Raji (cell line): ENCODE data around the gene MCIDAS.

Source experiments
- POLR2A ChIP-seq: IDR thresholded peaks from 2 replicates; pipeline ENCODE4 v1.6.1; 2011; ENCODE audit warnings: low read depth, low read length, control low read depth; ENCODE audit not compliant: insufficient read depth

The MCIDAS gene

DNA sequence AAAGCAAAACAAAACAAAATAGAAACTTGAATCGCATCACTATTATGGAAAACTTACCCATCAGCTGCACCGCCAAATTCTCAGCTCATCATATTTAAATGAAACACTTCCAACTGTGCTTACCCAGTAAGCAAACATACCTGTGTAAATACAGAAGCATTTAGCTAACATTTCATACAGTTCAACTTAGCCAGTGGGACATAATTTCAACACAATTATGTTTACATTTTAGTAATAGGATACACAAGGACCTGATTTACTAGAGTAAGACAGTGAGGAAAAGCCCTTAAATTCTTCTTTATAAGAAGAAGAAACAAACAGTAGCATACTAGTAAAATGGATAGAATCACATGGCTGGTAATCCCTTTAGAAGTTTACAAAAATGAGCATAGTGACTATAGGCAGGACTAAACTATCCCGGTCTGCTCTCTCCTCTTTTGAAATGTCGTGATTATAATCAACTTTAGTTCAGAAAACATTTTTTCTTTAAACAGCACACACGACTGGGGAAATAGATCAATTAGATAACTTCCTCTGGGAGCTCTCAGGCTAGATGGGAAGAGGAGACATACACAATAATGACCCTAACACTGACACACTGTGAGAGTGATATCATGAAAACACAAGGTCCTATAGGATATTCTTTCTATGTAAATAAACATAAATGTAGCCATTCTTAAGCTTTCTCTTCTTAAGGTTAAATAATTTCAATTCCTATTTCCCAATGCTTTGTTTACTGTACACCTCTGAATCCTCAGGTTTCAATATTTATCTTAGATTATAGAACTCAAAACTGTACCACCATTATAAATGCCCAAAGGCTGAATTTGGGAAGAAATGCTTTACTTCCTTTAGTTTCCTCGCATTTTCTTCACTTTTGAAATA, 38.2 kb downstream of the MCIDAS start:
- no peak for TF ChIP-seq POLR2A

DNA sequence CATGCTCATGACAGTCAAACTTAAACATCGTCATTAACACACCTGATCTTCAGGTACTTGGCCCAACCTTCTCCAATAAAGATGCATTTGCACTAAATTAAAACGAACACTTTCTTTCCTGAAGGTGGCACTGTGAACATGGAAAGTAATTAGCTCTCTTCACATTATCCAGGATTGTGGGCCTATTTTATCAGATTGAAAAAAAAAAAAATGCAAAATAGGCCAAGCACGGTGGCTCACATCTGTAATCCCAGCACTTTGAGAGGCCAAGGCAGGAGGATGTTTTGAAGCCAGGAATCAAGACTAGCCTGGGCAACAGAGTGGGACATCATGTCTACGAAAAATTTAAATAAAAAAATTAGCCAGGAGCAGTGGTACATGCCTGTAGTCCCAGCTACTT, 39.7 kb downstream of the MCIDAS start:
- TF ChIP-seq POLR2A: no peak

DNA sequence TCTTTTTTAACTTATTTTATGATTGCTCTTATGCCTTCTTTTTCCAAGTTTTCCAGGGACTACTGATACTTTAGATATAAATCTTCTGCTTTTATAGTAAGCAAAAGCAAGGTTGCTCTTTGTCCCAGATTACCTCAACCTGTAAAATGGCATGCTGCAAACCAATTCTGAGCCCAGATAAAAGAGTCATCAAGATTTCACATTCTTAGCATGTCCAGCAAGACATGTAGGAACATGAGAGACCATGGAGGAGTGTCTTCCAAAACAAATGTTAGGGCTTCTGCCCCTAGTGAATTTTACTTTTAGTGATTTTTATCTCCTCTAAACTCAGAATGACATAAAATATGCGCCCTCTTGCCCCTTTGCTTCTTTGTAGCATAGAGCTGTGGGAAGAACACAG, 47.1 kb downstream of the MCIDAS start:
- no peak for TF ChIP-seq POLR2A

DNA sequence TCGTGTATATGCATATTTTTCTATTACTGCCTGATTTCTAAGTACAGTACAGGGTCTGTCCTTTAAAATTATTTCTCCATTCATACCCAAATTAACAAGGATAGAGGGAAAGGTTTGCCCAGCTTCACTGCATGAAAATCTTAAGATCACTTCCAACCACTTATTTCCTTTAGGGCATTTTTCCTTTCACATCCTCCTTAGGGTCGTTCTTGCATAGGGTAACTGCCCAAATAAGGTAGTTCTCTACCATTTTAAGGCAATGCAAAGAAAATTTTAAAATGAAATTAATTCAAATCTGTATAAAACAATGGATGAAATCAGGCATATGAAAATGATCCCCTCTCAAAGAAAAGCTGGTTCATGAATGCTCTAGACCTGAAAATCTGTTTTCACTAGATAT, 50.0 kb downstream of the MCIDAS start:
- no peak for TF ChIP-seq POLR2A

DNA sequence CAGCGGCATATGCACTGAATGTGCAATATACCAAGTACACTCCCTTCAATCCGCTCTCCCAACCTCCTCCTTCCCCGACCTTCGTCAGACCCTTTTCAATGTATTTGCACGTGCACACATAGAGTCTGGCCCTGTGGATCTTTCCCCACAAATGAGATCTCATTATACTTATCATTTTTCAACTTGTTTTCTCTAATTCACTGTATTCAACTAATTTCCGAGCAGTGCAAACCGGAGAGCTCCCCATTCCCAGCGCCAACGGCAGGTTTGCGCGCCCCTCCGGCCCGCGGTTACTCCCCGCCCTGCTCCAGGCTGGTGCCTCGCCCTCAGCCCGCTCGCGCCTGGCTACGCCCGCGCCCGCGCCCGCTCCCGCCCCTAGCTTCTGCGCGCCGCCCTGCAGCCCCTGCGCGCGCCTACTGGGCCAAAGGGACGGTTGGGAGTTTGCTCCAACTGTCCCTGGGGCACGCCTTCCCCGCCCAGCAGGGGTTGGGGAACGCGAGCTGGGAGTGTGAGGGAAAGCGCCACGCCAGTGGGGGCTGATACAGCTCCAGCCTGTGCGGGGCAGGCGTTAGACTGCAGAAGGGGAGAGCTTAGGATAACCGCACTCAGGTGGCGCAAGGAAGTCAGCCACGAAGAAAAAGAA, 50.8 kb downstream of the MCIDAS start:
- no peak for TF ChIP-seq POLR2A

DNA sequence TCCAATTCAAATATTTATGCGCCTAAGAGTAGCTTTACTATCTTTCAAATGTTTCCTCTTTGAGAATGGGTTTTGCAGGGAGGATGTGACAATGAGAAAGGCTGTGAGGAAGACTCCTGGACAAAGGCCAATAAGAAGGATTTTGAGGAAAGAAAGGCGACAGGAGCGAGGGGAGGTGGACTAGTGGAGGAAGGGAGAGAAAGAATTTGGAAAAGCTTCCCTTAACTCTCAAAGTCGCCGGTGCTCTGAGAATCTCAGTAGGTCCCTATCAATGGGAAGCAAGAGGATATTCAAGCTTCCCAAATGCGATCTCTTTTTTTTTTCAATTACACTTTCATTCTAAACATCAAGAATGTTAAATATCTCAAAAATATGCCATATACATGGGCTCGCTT, 51.3 kb downstream of the MCIDAS start:
- TF ChIP-seq POLR2A: no peak

DNA sequence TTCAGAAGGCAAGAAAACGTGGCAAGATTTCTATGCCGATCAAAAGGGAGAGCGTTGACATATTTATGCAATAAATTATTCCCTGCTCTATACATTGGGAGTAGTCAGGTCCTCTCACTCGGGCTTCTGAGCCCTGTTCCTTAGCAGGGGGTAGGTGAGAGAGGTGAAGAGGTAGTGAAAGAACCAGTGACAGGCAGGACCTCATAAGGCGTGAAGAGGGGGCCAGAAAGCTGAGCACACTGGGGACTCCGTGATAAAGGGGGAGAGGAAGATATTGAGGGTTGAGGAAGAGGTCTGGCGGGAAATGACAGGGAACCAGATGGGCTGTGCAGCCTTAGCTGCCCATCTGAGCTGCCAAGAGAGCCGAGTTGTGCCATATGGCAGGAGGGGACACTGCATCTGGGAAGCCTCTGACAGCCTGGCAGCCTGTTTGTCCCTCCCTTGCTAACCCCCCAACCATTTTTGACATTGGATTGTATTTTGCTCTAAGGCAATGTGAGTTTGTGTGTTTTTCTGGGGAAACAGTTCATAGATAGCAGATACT, 53.4 kb downstream of the MCIDAS start:
- no peak for TF ChIP-seq POLR2A

DNA sequence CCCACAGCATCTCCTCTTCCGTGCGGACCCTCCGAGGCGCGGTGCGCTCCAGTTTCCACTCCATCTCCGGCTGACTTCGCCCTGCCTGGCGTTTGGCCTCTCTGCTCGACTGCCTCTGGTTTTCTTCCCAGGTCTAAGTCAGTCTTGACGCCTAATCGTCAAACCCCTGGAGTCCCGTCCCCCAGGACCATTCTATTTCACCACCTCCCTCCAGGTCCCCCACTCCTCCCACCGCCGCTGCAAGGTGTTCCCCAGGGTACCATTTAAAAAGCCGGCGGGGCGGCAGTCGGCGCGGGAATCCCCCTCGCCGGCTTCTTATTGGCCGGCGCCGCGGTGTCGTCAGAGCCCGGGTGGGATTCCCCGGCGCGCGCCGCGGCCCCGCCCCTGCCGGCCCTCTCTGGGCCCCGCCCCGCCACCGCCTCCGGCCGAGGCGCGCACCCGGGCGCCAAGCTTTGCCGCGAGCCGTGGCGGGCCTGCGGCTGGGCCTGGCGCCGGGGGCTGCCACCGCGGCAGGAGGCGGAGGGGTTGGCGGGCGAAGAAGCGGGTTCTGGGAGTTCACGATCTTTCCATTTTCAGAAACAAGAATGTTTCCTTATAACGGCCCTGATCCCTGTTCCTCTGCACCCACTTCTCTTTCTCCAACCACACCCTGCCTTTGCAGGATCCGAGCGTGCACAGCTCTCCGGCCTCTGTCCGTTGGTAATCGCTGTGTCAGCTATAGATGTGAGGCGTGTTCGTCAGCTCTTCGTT, 54.0 kb downstream of the MCIDAS start, which contains the start of gene CDC20B:
CDC20B (minus strand) TSS at position 241 of the 750 bp plus-strand sequence; CDS start at position 64, 177 bp downstream.
- TF ChIP-seq POLR2A: peak; percentile 43; the same call in 1 of the 2 replicates

DNA sequence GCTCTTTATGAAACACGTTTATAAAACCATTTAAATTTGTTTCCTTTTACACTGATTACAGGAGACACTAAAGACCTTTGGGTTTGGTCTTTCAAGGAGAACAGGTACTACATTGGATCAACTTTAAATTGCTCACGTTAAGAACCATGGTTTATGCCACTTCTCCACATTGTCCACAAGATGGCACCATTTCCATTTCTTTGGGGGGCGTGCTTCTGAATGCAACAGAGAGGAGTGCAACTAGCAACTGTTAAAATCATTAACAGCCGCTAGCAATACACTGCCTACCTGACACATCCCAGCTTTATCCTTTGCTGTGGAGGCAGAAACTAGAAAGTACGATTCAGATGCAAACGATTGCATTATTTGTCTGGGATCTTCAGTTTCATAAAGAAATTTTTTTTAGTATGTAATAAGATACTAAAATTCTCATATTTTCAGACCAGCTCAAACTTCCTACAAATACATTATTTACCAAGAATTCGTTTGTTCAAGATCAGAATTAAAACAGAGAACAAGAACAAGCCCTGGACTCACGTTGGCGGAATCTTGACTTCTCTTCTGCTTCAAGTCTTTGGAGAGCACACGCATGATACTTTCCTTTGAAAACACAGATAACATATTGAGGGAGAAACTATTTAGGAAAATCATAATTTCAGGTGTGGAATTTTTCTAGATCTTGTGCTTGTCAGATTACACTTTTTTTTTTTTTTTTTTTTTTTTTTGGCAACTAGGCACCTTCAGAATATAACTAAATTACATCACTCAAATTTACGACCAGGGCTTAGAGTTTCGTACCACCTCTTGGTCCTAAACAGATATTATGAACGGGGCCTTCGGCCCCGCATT, 54.8 kb downstream of the MCIDAS start:
- TF ChIP-seq POLR2A: no peak

DNA sequence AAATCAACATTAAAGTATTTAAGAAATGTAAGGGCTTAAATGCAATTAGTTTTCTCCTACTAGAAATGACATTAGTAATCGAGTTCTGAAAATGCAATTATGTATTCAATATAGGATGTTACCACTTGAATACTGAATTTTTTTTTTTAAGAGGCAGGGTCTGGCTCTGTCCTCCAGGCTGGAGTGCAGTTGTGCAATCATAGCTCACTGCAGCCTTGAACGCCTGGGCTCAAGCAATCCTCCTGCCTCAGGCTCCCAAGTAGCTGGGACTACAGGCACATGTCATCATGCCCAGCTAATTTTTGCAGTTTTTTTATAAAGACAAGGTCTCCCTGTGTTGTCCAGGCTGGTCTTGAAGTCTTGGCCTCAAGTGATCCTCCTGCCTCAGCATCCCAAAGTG, 55.6 kb downstream of the MCIDAS start:
- TF ChIP-seq POLR2A: no peak
